SK-N-SH (cell line): ENCODE measurements around the gene CST3. TPM values are rescaled to one million over a fixed set of nuclear protein-coding genes. Genes with fewer than 3 reads are reported as not detected.

Source experiments
- CTCF ChIA-PET: fragments of 300-600, 350-600 bp; formaldehyde crosslinking; extraction: SDS; loops from one replicate; lab custom pipeline; 2021; lab: Yijun Ruan, JAX
- POLR2A ChIA-PET: fragments of 350-600 bp; sonication (Branson Sonifier 250); formaldehyde crosslinking; extraction: SDS; loops from one replicate; lab custom pipeline; 2020; ENCODE audit warnings: antibody characterized with exemption, inconsistent platforms; lab: Yijun Ruan, JAX
- DNase-seq: peaks from one replicate; pipeline ENCODE4 v3.0.0; 2012
- H2AFZ ChIP-seq: fragments of 200-600 bp; sonication (generic); 2 replicates; pipeline ENCODE4 v1.8.1; 2016; ENCODE audit warnings: antibody characterized with exemption, mild to moderate bottlenecking, low read depth
- H3F3A ChIP-seq: fragments of 200-600 bp; sonication (generic); replicated peaks from 2 replicates; pipeline ENCODE3; 2016; ENCODE audit warnings: antibody characterized with exemption, mild to moderate bottlenecking; ENCODE audit not compliant: insufficient read depth
- H3K27ac ChIP-seq, 2 experiments: fragments of 200-500 bp in 1 of 2; fragments of 200-600 bp in 1 of 2; sonication (Bioruptor generic) in 1 of 2; sonication (generic), shearing (Covaris generic) in 1 of 2; 2 replicates each; pipeline versions ENCODE4 v1.5.1 to v1.6.1; 2014 to 2016; ENCODE audit warnings: low read depth in 2 of 2, inconsistent platforms in 1 of 2, low read length in 1 of 2, mild to moderate bottlenecking in 1 of 2, mixed read lengths in 1 of 2
- H3K27me3 ChIP-seq: fragments of 200-600 bp; sonication (generic), shearing (Covaris generic); 2 replicates; pipeline ENCODE4 v1.6.1; 2016; ENCODE audit warnings: mixed run types; ENCODE audit not compliant: insufficient read depth
- H3K36me3 ChIP-seq, 2 experiments: fragments of 200-500 bp in 1 of 2; fragments of 200-600 bp in 1 of 2; sonication (Bioruptor generic) in 1 of 2; sonication (generic) in 1 of 2; replicated peaks in 1 of 2; 2 replicates each; pipeline versions ENCODE3 to v1.5.1; 2014 to 2016; ENCODE audit warnings: low read length in 1 of 2, mild to moderate bottlenecking in 1 of 2; ENCODE audit not compliant: insufficient read depth in 2 of 2, control insufficient read depth in 1 of 2
- H3K4me1 ChIP-seq, 2 experiments: fragments of 200-500 bp in 1 of 2; fragments of 200-600 bp in 1 of 2; sonication (Bioruptor generic) in 1 of 2; sonication (generic), shearing (Covaris generic) in 1 of 2; 2 replicates each; pipeline versions ENCODE4 v1.5.1 to v1.6.1; 2014 to 2016; ENCODE audit warnings: low read depth in 1 of 2, low read length in 1 of 2, mixed run types in 1 of 2; ENCODE audit not compliant: insufficient read depth in 2 of 2, control insufficient read depth in 1 of 2
- H3K4me2 ChIP-seq: fragments of 200-600 bp; sonication (generic), shearing (Covaris generic); 2 replicates; pipeline ENCODE4 v1.6.1; 2017; ENCODE audit warnings: mixed run types
- H3K4me3 ChIP-seq, 2 experiments: fragments of 200-500 bp in 1 of 2; fragments of 200-600 bp in 1 of 2; sonication (Bioruptor generic) in 1 of 2; sonication (generic), shearing (Covaris generic) in 1 of 2; 2 replicates each; pipeline versions ENCODE4 v1.5.1 to v1.8.1; 2014 to 2016; ENCODE audit warnings: low read depth in 2 of 2, inconsistent platforms in 1 of 2, low read length in 1 of 2, mild to moderate bottlenecking in 1 of 2, mixed read lengths in 1 of 2, moderate library complexity in 1 of 2
- H3K79me2 ChIP-seq: fragments of 200-600 bp; sonication (generic); 2 replicates; pipeline ENCODE4 v1.8.1; 2017; ENCODE audit warnings: mild to moderate bottlenecking; ENCODE audit not compliant: insufficient read depth
- H3K9ac ChIP-seq: fragments of 200-600 bp; sonication (generic); 2 replicates; pipeline ENCODE4 v1.6.1; 2017; ENCODE audit warnings: mixed run types
- H3K9me2 ChIP-seq: fragments of 200-600 bp; sonication (generic); 2 replicates; pipeline ENCODE4 v1.6.1; 2017; ENCODE audit warnings: mixed run types
- H3K9me3 ChIP-seq: fragments of 200-600 bp; sonication (generic); 2 replicates; pipeline ENCODE4 v1.6.1; 2017; ENCODE audit warnings: mixed run types, mild to moderate bottlenecking, moderate library complexity
- H4K20me1 ChIP-seq: fragments of 200-600 bp; sonication (generic); 2 replicates; pipeline ENCODE4 v1.6.1; 2017; ENCODE audit warnings: mild to moderate bottlenecking, mixed run types; ENCODE audit not compliant: insufficient read depth
- CHD2 ChIP-seq: fragments of 150-350 bp; IDR thresholded peaks from 2 replicates; pipeline ENCODE4 v1.6.1; 2018; ENCODE audit warnings: low read length; ENCODE audit not compliant: partially characterized antibody
- EP300 ChIP-seq, 2 experiments: IDR thresholded peaks; 2 replicates each; pipeline versions ENCODE4 v1.4.0 to v1.6.1; 2012; ENCODE audit warnings: borderline replicate concordance in 1 of 2, low read depth in 1 of 2, low read length in 1 of 2
- EZH2phosphoT487 ChIP-seq: fragments of 200-600 bp; sonication (generic); IDR thresholded peaks from 2 replicates; pipeline ENCODE4 v1.6.1; 2017; ENCODE audit warnings: low read depth, mixed run types, mild to moderate bottlenecking, antibody characterized with exemption, moderate library complexity, borderline replicate concordance
- IRF3 ChIP-seq: fragments of 150-350 bp; IDR thresholded peaks from 2 replicates; pipeline ENCODE4 v1.6.1; 2016; ENCODE audit warnings: mild to moderate bottlenecking, low read depth, low read length
- JUND ChIP-seq: IDR thresholded peaks from 2 replicates; pipeline ENCODE4 v1.4.0; 2012
- NFIC ChIP-seq: IDR thresholded peaks from 2 replicates; pipeline ENCODE4 v1.4.0; 2012; ENCODE audit warnings: borderline replicate concordance
- NRF1 ChIP-seq: IDR thresholded peaks from 2 replicates; pipeline ENCODE4 v1.6.1; 2012; ENCODE audit warnings: low read depth, mild to moderate bottlenecking, low read length
- PBX3 ChIP-seq: IDR thresholded peaks from 2 replicates; pipeline ENCODE4; 2012
- POLR2AphosphoS5 ChIP-seq: IDR thresholded peaks from 2 replicates; pipeline ENCODE4 v1.6.1; 2012; ENCODE audit warnings: low read depth, low read length
- REST ChIP-seq: IDR thresholded peaks from 2 replicates; pipeline ENCODE4 v1.6.1; 2012; ENCODE audit warnings: mild to moderate bottlenecking, low read depth, low read length, moderate library complexity
- RFX5 ChIP-seq: IDR thresholded peaks from 2 replicates; pipeline ENCODE4 v1.6.1; 2012; ENCODE audit warnings: mild to moderate bottlenecking, improper control_type of control experiment, low read length
- SMC3 ChIP-seq: IDR thresholded peaks from 2 replicates; pipeline ENCODE4 v1.6.1; 2012; ENCODE audit warnings: low read depth, low read length, improper control_type of control experiment
- TEAD4 ChIP-seq: IDR thresholded peaks from 2 replicates; pipeline ENCODE4 v1.4.0; 2012; ENCODE audit warnings: mild to moderate bottlenecking, borderline replicate concordance; ENCODE audit not compliant: insufficient read depth
- YY1 ChIP-seq: IDR thresholded peaks from 2 replicates; pipeline ENCODE4 v1.4.0; 2012; ENCODE audit warnings: low read depth, mild to moderate bottlenecking
- WGBS: methylation state at CpG from one replicate; pipeline ENCODE4 v1.1.6; 2017; ENCODE audit warnings: low lambda C conversion rate; 5-methylcytosine and 5-hydroxymethylcytosine counted together
- polyA plus RNA-seq, 3 experiments: library from polyadenylated mRNA; depleted of rRNA; stranded (reverse); fragments of >200 nt; gene quantifications; 2 replicates each; pipeline ENCODE4 v1.2.3, GENCODE V29; 2012

Gene CST3
- polyA plus RNA-seq, 1 of the 3 experiments (the other 2 are of a cell fraction) = 428 TPM

- Histone ChIP-seq H3K4me3 (no peak overlapping the region), H3K4me2 (no peak overlapping the region), H3F3A (no peaks in the 10 kb centered on the region), H3K36me3 (no peaks in the 10 kb centered on the region), H4K20me1 (no peaks in the 10 kb centered on the region), H3K4me1 (no peaks in the 10 kb centered on the region), H3K9ac (no peak overlapping the region), H3K27me3 (peaks cover 15% of the 10 kb centered on the region; the same call in 1 of the 2 replicates), H2AFZ (no peak overlapping the region), H3K9me3 (no peaks in the 10 kb centered on the region), H3K27ac (no peak overlapping the region), H3K9me2 (no peaks in the 10 kb centered on the region), H3K79me2 (no peaks in the 10 kb centered on the region)
- DNase-seq = no peak
- TF ChIP-seq REST = no peak
- TF ChIP-seq JUND = no peak
- TF ChIP-seq NFIC = no peak
- TF ChIP-seq PBX3 = no peak
- no peak for TF ChIP-seq IRF3
- TF ChIP-seq EP300 (IDR thresholded peaks at IDR 0.05; ENCODE audit: borderline replicate concordance in 1 of 2, low read depth in 1 of 2, low read length in 1 of 2) = no peak
- TF ChIP-seq YY1 = no peak
- no peak for TF ChIP-seq CHD2
- TF ChIP-seq NRF1 = no peak
- TF ChIP-seq EZH2phosphoT487 = no peak
- TF ChIP-seq SMC3 = no peak
- ChIA-PET CTCF (interaction anchor here (1.0 to 1.4 kb wide), 3 partner anchors 10 to 157 kb away, joined by 3 to 6 read pairs (median 3); no protein-coding TSS in a partner anchor), POLR2A (no interaction called here)
Observed at GRCh38 chr20:23598481-23598880, 39.3 kb downstream of the CST3 start.

GRCh38 chr20:23596579-23597250 is 41.0 kb downstream of the CST3 start:
- no peaks in the 10 kb centered on the region for H3K9me2 ChIP-seq
- no peaks in the 10 kb centered on the region; the same call in 1 of the 2 replicates for H3K27me3 ChIP-seq
- no peak overlapping the region for H3K27ac ChIP-seq
- ChIA-PET CTCF (no interaction called here), POLR2A (no interaction called here)
- no peak for DNase-seq
- no peak overlapping the region for H2AFZ ChIP-seq
- no peaks in the 10 kb centered on the region for H4K20me1 ChIP-seq
- no peaks in the 10 kb centered on the region for H3K9me3 ChIP-seq
- H3K79me2 ChIP-seq = no peaks in the 10 kb centered on the region
- no peak overlapping the region for H3K4me3 ChIP-seq
- TF ChIP-seq RFX5 (no peak), PBX3 (no peak), TEAD4 (no peak), IRF3 (no peak), POLR2AphosphoS5 (no peak)
- H3K4me2 ChIP-seq = no peak overlapping the region
- H3K36me3 ChIP-seq = no peaks in the 10 kb centered on the region
- H3K9ac ChIP-seq = no peak overlapping the region
- H3F3A ChIP-seq = no peaks in the 10 kb centered on the region
- 0% methylated on average over 2 of the region's 2 CpGs for WGBS
- no peaks in the 10 kb centered on the region for H3K4me1 ChIP-seq
